ENCODE results near the gene IFT43. TPM values are rescaled to one million over a fixed set of nuclear protein-coding genes. Genes with fewer than 3 reads are reported as not detected.

The IFT43 gene
- total RNA-seq, 1 experiment from 2014 or later: 24.2 TPM

DNA sequence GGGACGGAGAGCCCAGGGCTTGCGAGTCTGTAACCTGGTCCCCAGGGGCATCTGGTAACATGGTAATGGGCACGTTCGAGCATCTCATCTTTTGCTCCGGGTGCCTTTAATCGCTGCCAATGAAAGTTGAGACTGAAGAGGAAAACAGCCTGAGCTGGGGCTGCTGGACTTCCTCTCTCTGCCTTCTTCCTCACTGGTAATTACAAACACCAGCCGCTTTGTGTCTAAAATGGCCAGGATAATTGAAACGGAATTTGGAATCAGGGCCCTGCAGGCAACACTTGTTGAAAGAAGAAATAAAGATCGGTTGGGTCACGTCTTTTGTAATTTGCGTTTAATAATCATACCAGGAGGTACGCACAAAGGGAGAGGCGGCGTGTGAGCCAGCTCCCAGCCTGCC lies 114.7 kb downstream of the IFT43 start (continued):
- TF ChIP-seq EZH2phosphoT487 (IDR thresholded peaks at IDR 0.05; ENCODE audit: borderline replicate concordance) (no peak), SIN3A (IDR thresholded peaks at IDR 0.05; ENCODE audit: low read depth) (no peak), SRF (IDR thresholded peaks at IDR 0.05; ENCODE audit: low read depth) (no peak), POLR2AphosphoS5 (IDR thresholded peaks at IDR 0.05; ENCODE audit: low read depth, low read length) (no peak), POLR2A (IDR thresholded peaks at IDR 0.05; ENCODE audit: borderline replicate concordance, extremely low read depth, insufficient read depth, insufficient read length) (no peak), ZFX (IDR thresholded peaks at IDR 0.05) (no peak), JUND (IDR thresholded peaks at IDR 0.05) (no peak), TCF7L2 (IDR thresholded peaks at IDR 0.05; ENCODE audit: borderline replicate concordance, extremely low read depth, insufficient read depth, insufficient read length) (no peak)
- TF ChIP-seq, protein P1, sequence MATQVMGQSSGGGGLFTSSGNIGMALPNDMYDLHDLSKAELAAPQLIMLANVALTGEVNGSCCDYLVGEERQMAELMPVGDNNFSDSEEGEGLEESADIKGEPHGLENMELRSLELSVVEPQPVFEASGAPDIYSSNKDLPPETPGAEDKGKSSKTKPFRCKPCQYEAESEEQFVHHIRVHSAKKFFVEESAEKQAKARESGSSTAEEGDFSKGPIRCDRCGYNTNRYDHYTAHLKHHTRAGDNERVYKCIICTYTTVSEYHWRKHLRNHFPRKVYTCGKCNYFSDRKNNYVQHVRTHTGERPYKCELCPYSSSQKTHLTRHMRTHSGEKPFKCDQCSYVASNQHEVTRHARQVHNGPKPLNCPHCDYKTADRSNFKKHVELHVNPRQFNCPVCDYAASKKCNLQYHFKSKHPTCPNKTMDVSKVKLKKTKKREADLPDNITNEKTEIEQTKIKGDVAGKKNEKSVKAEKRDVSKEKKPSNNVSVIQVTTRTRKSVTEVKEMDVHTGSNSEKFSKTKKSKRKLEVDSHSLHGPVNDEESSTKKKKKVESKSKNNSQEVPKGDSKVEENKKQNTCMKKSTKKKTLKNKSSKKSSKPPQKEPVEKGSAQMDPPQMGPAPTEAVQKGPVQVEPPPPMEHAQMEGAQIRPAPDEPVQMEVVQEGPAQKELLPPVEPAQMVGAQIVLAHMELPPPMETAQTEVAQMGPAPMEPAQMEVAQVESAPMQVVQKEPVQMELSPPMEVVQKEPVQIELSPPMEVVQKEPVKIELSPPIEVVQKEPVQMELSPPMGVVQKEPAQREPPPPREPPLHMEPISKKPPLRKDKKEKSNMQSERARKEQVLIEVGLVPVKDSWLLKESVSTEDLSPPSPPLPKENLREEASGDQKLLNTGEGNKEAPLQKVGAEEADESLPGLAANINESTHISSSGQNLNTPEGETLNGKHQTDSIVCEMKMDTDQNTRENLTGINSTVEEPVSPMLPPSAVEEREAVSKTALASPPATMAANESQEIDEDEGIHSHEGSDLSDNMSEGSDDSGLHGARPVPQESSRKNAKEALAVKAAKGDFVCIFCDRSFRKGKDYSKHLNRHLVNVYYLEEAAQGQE (IDR thresholded peaks at IDR 0.05; ENCODE audit: low read depth): no peak
- TF ChIP-seq, protein P2, sequence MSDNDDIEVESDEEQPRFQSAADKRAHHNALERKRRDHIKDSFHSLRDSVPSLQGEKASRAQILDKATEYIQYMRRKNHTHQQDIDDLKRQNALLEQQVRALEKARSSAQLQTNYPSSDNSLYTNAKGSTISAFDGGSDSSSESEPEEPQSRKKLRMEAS (IDR thresholded peaks at IDR 0.05): no peak
- TF ChIP-seq, protein P3, sequence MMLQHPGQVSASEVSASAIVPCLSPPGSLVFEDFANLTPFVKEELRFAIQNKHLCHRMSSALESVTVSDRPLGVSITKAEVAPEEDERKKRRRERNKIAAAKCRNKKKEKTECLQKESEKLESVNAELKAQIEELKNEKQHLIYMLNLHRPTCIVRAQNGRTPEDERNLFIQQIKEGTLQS (IDR thresholded peaks at IDR 0.05): no peak

Data from HCT116 (cell line).